ENCODE data around the gene ATP7A. TPM values are rescaled to one million over a fixed set of nuclear protein-coding genes. Genes with fewer than 3 reads are reported as not detected.
"Not testable (repeated sequence)": the region's sequence is repeated elsewhere in the genome, so short reads cannot be mapped to it uniquely, and the experiment has no call there.

Gene ATP7A
- polyA plus RNA-seq, 12 donors = 7.5 to 11.5 (median 10.1) TPM; not detected in 1

DNA sequence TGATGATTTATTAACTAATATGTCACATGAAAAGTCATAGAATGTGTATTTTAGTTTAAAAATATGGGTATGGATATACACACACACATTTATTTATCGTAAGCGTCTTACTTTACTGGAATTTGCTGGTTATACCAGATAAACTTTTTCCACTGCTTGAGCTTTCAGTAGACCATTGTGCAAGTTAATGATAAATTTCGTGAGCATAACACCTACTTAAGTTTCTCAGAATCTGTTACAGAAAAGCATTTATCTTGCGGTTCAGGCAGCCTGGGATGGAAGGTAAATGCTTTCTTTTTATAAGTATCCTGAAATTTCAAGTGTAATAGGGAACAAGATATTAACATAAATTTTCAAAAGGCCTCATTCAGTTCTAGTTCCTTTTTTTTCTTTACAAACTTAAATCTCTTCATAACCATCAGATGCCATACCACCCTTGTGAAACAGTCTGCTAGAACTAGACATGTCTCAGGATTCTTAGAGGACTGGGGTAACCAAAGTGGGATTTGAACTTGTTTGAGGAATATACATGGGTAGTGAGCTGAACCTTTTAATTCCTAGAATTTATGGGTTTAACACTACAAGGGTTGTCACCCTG lies 27.7 kb downstream of the ATP7A start:
- DNase-seq = no peak

DNA sequence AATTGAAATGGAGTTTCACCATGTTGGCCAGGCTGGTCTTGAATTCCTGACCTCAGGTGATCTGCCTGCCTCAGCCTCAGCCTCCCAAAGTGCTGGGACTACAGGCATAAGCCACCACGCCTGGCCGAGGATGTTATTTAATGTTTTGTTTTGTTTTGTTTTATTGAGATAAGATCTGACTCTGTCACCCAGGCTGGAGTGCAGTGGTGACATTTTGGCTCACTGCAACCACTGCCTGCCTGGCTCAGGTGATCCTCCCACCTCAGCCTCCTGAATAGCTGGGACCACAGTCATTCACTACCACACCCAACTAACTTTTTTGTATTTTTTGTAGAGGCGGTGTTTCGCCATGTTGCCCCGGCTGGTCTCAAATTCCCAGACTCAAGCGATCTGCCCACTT lies 34.5 kb downstream of the ATP7A start:
- DNase-seq = not testable (repeated sequence)

DNA sequence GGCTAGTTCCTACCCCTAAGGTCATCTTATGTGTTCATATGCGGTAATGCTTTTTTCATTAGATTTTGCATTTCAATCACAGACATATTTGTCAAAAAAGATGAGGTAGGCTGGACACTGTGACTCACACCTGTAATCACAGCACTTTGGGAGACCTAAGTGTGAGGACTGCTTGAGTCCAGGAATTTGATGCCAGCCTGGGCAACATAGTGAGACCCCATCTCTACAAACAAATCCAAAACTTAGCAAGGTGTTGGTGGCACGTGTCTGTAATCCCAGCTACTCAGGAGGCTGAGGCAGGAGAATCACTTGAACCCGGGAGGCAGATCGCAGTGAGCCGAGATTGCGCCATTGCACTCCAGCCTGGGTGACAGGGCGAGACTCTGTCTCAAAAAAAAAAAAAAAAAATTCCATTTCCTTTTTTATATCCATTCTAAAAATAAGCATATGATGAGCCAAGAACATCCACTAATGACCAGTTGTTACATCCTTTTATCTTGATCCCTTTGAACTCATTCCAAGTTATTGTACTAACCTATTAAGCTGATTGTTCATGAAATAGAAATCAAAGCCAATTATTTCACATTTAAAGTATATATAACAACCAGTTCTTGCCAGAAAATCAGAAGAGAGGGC lies 35.5 kb downstream of the ATP7A start:
- no peak for DNase-seq

- no peak for DNase-seq
Observed at GRCh38 chrX:77946571-77946970, 36.1 kb downstream of the ATP7A start.

- no peak for DNase-seq
Observed at GRCh38 chrX:77949840-77950239, 39.3 kb downstream of the ATP7A start.

DNA sequence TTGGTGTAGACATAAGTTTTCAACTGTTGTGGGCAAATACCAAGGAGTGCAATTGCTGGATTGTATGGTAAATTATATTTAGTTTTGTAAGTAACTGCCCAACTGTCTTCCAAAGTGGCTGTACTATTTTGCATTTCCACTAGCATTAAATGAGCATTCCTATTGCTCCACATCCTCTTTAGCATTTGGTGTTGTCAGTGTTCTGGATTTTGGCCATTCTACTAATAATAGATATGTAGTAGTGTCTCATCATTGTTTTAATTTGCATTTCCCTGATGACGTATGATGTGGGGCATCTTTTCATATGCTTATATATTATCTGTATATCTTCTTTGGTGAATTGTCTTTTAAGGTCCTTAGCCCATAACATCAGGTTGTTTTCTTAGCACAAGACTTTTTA lies 41.7 kb downstream of the ATP7A start:
- DNase-seq = no peak

GRCh38 chrX:77953302-77953701 lies 42.8 kb downstream of the ATP7A start:
- no peak for DNase-seq

- DNase-seq = no peak
Observed at GRCh38 chrX:77953708-77954107, 43.2 kb downstream of the ATP7A start.

GRCh38 chrX:77960567-77960966 lies 50.1 kb downstream of the ATP7A start:
- DNase-seq = no peak

DNA sequence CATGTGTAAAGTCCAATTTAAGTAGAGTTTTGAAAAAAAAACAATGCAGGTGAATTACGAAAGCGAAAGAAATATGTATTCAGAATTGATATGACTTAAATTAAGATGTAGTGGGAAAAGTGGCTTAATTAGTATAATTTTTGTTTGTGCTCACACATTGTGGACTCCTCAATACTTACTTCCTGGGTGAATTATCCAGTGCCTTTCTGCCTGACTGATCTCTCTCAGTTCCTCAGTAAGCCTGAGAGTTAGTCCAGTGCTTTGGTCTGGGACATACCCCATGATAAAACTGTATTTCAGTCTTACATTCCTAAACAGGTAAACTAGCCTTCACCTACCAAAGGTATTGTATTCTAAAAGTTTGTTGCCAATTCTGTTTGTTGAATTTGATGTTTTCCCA lies 50.6 kb downstream of the ATP7A start:
- DNase-seq = no peak

GRCh38 chrX:77962068-77962902 lies 51.8 kb downstream of the ATP7A start:
- no peak for DNase-seq

GRCh38 chrX:77966361-77966760 lies 55.9 kb downstream of the ATP7A start:
- no peak for DNase-seq

DNA sequence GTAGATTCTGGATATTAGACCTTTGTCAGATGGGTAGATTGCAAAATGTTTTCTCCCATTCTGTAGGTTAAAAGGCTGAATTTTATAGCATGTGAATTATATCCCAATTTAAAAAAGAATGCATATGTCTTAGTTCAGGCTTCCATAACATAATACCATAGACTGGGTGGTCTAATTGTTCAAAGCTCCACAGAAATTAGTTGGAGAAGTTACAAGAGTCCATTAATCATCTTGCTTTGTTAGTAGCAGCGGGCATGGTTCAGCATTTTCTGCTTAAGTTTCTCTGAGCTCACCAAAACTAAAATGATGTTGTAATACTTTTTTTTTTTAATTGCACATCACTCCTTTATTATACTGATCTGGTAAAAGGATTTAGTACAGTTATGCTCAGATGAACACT lies 57.1 kb downstream of the ATP7A start:
- DNase-seq = no peak

GRCh38 chrX:77969538-77969937 lies 59.0 kb downstream of the ATP7A start, which contains the start of gene PGAM4:
Gene PGAM4, minus strand, starts transcription at chrX:77969638. Its CDS starts 0 bp downstream, at chrX:77969638.
- DNase-seq = no peak

GRCh38 chrX:77975755-77976154 lies 65.3 kb downstream of the ATP7A start:
- no peak for DNase-seq

DNA sequence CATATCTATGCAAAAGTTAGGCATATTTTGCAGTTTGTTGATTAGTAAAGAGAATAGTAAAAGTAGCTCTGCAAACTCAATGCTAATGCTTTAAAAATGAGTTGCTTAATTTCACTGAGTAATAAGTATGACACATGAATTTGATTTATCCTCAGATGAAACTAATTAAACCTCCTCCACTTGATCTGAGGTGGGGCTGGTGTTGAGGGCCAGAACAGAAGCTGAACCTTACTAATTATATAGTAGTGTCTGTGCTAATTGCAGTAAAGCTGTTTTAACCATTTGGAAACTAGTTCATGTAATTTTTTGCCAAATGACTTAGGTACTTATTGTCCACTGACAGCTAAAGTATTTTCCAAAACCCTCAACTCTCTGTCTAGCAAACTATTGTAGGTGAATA lies 66.6 kb downstream of the ATP7A start:
- DNase-seq = no peak

DNA sequence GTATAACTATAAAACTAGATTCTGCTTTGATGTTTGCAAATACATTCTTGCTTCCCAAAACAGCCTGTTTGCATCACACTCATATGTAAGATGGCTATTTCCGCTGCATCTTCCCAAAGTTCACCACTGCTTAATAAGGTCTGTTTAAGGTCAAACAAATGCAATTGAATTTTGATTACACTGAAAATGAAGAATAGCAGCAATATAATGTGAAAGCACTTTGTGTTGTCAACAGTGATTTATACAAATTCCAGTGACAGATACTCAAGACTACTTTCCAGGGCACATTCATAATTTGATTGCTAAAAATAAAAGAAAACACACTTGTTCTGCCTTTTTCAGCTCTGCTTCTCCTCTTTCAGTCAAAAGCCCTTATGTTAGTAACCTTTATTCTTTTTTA lies 67.0 kb downstream of the ATP7A start:
- no peak for DNase-seq

DNA sequence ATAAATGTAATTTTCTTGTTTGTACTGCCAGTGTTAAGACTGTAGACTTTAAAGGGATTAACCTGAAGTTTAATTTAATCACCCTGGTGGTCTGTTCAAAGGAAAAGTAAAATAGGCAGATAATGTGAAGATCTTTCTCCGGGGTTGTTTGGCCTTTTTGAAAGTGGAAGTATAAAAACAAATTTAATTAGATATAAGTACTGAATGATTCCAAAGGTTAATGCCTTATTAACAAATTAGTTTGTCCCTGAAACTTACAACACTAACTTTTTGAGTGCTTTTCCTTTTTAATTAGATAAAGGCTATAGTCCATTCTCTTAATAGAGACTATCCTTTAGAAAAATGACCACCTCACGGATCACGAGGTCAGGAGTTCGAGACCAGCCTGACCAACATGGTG lies 69.4 kb downstream of the ATP7A start:
- no peak for DNase-seq

GRCh38 chrX:78011846-78012245 lies 101.4 kb downstream of the ATP7A start:
- no peak for DNase-seq

GRCh38 chrX:78019586-78020483 lies 109.3 kb downstream of the ATP7A start:
- DNase-seq = no peak

- no peak for DNase-seq
Observed at GRCh38 chrX:78024349-78025059, 114.0 kb downstream of the ATP7A start.
